ENCODE data around the gene COL23A1. TPM values are rescaled to one million over a fixed set of nuclear protein-coding genes. Genes with fewer than 3 reads are reported as not detected.

Gene COL23A1
- total RNA-seq, 1 donor from 2014 or later, result 3.5 TPM

DNA sequence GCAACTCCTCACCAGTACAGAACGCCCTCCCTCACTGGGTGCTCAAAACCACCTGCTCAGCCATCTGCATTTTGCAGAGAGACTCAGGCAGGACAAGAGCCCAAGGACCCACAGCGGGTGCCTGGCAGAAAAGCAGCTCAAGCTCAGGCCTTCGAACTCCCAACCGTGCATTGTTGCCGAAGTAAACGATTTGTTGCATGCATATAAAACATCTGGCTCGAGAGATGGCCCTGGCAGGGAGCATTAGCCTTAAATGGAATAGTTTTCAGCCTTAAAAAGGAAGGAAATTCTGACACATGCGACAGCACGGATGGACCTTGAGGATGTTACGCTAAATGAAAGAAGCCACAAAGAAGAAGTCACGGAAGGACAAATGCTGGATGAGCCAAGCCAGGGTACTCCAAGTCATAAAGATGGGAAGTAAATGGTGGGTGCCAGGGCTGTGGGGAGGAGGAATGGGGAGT is 197.2 kb downstream of the COL23A1 start:
- no peak for DNase-seq (ENCODE audit: low spot score)

DNA sequence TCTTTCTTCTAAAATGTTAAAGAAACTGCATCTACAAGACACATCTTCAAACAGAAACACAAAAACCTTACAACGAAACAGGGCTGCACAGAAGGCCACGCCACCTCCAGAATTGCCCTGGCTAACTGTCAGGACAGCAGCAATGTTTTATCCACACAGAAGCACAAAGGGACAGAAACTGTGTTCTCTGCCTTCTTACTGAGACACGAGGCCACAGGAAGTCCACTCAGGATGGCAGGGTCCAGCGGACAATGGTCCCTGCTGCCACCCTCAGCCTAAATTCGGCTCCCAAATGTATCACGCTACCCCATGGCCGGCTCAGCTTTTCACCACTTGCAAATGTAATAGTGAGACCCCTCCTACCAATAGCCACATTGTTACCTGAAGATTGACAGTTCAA is 197.8 kb downstream of the COL23A1 start:
- DNase-seq (ENCODE audit: low spot score), result no peak

DNA sequence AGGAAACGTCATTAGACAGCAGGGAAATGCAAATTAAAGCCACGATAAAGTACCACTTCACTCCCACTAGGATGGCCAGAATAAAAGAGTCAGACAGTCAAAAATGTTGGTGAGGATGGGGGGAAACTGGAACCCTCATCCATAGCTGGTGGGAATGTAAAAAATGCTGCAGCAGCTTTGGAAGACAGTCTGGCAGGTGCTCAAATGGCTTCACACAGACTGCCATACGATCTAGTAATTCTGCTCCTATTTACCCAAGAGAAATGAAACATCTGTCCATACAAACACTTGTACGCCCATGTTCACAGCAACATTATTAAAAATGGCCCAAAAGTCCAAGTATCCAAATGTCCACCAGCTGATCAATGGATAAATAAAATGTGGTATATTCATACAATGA is 198.7 kb downstream of the COL23A1 start:
- DNase-seq (ENCODE audit: low spot score), result no peak

DNA sequence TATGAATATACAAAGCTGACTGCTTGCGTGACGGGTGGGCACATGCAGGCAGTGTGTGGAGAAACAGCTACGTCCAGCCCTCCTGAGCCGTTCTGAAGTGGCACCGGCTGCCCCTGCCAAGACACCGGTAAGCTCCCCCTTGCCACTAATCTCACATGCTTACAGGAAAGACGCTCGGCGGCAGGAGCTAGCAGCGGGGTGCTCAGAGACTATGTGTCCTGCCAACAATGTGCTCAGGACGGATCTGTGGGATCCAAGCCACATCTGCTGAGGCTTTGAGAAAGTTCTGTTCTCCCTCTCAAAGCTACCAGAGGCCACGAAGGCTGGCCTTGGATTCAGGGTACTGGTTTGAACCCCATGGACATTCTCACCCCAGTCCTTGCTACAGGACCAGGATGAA is 200.4 kb downstream of the COL23A1 start:
- no peak for DNase-seq (ENCODE audit: low spot score)

DNA sequence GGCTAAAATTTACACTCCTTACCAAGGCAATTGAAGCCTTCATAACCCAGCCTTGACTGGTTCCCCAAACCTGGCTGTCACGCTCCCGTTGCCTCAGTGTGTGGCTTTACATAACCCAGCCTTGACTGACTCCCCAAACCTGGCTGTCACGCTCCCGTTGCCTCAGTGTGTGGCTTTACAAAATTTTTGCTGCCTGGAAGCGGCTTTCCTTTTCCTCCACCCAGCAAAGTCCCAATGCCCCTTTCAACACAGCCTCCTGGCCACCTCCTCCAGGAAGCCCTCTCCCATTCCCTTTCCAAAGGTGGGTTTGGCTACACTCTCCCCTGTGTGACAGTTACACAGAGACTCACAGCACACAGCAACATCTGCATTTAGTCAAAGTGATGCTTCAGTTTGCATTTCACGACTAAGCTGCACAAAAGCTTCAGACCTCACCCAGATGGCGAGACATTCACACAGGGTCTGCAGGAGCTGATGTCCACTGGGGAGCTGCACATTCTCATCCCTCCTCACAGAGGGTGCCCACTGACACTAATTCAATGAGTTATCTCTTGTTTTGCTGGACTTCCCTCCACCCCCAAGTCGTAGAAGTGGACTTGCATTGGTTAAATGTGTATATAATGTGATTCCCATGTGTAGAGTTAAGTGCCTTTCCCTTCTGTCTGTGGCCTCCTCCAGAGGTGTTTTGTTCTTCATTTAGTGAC is 201.0 kb downstream of the COL23A1 start:
- no peak for DNase-seq (ENCODE audit: low spot score)

DNA sequence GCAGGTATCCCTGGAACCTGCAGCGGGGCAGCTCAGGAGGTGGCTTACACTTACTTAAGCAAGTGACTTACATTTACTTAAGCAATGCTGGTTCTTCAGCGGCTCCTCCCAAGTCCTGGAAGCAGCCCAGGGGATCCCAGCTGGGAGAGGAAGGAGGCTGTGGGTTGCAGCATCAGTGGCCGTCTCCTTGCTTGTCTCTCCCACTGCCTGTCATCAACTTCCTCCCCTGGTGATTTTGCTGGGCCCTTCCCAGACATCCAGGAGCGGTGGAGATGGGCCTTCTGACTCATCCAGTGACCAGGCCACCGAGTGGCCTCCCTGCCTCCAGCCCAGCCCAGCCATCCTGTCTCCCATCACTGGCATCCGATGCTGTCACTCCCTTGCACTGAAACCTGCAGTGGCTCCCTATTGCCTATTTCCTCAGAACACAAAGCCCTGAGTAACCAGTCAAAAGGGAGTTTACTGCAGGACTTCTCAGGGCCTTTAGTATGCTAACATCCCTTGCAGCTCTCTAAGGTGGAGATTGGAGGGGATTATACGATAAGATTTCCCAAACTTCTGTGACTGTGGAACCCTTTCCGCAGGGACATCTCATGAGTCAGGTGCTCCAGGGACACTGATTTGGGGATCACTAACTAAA is 201.7 kb downstream of the COL23A1 start:
- DNase-seq (ENCODE audit: low spot score), result no peak

DNA sequence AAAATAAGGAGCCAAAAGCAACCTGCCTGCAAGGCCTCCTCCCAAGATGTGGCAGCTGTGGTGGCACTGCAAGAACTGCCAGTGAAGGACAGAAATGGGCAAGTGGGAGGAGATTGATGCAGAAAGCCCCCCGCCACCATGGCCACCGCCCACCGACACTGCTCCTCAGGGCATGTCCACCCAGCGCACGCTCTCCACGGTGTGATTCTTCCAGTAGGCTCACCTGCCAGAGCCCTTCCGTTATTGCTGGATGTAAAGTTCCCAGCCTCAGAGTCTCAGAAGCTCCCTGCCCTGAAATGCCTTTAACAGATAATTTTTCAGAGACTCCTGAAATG is 202.4 kb downstream of the COL23A1 start:
- DNase-seq (ENCODE audit: low spot score), result no peak

DNA sequence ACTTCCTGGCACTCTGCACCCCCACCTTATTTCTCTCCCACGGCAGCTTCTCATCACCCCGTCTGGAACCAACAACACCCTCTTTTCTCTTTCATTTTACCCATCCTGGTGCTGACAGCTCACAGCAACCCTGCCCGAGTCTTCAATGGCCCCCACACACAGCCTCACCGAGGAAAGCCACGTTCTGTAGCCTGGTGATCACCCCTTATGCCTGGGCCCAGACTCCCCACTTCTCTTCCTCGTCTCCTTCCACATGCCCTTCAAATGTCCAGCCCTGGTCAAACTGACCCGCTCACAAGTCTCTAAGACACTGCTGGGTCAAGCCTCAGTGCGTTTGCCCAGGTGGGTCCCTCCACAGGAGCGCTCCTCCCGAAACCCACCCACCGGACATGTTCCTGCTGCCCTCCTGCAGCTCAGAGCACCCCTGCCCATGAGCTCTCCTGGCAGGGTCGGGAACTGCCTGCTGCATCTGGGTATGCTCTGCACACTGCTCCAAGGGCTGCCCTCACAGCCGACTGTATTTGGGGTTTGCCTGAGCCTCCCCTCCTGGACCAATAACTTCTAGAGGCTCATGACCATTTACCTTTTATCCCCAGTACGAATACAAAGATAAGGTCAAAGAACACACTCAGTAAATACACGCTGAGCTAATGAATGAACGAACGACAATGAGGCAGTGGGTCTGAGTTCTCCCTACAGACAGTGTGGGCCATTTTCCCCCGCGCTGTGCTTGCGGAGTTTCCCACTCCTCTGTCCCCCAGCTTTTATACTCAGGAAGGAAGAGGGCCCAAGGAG is 202.9 kb downstream of the COL23A1 start:
- no peak for DNase-seq (ENCODE audit: low spot score)

DNA sequence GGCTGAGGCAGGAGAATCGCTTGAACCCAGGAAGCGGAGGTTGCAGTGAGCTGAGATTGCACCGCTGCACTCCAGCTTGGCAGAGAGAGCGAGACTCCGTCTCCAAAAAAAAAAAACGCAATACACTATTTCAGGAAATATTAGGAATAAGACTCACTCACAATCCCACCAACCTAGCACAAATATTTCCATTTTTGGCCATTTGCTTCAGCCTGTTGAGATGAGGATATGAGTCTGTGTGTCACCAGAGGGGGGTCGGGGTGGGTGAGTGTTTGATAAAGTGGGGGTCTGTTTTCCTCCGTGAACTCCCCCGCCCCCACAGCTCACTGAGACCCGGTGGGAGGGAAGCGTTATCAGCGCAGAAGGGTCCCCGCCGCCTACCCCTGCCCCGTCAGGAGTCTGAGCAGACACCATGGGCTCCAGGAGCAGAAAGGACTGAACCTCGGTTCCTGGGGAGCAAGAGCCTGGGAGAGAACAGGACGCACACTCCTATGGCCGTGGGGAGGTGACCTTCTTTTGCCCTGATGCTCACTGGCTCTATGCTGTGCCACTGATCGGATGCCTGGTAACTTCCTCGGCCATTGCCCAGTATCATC is 203.8 kb downstream of the COL23A1 start:
- no peak for DNase-seq (ENCODE audit: low spot score)

DNA sequence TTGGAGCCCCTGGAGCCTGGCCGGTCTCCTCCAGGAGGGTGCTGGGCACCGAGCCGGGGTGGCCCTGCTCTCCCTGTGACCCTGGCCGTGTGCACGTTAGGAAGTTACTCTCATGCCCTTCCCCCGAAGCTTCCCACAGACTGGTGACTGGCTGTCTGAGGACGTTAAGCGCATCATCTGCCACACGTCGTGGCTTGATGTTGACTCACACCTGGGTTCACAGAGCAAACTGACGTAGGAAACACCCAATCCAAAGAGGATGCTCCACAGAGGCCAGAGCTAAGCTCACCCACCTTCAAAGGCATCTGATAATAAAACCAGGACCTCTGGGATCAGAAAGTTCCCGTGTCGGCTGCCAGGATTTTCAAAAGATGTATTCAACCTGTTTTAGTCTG is 204.7 kb downstream of the COL23A1 start:
- no peak for DNase-seq (ENCODE audit: low spot score)

DNA sequence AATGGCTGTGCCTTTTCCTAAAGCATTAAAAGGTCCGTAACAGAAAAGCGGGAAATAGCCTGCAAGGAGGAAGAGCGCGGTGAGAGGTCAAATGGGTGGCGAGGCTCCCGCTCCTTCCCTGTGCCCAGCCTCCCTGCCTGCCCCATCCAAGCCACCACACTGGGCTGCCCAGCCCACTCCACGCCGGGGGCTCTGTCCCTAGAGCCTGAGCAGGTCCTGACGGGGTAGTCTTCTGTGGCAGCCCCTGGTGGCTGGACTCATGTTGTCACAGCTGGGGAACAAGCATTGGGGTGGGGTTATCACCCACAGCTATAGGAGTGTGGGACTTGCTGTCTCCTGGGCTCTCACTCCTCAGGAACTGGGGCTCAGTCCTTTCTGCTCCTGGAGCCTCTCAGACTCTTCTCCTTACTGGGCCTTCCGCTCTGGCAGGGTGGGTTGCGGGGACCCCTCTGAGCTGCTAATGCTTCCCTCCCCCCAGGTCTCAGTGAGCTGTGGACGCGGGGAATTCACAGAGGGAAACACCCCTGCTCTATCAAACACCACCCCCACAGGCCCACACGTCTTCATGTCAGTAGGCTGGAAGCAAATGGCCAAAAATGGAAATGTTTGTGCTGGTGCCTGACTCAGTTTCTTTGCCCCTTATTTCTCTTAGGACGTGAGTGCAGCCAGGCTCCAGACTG is 205.2 kb downstream of the COL23A1 start:
- no peak for DNase-seq (ENCODE audit: low spot score)

DNA sequence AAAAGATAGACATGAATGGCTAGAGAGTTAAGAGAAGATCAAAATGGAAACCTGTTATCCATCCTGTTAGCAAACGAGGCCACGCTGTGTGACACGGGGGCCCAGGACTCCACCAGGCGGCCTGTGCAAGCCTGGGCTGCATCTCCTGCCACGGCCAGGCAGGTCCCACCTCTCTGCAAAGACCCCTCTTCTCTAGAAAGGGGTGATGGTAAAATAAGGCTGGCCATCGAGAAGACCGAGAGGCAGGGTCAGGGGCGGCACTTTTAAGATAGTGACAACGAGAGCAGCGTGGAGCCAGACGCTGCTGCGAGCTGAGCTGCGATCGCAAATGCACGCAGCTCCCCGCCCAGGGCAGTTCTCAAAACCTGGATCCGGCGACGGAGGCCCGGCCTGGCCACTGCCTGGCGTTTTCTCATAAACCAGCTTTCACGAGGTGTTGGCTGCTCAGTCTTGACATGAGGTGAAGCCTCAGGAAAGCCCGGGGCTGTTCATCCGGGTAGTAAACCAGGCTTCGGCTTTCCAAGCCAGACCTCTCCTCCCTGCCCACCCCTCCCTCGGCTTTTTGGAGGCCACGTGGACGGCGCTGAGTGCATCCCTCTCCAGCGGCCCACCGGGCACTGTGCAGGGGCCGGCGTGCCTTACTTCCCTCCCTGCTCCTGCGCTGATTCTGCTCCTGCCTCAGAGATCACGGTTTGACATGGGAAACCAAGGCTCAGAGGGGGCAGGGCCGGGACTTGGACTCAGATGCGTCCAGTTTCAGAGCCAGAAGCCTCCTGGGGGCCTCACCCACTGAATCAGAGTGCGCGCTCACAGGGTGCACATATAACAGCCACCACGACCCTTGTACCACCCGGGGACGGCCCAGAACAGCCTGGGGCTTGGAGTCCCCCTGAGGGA is 206.0 kb downstream of the COL23A1 start:
- DNase-seq (ENCODE audit: low spot score), result no peak

DNA sequence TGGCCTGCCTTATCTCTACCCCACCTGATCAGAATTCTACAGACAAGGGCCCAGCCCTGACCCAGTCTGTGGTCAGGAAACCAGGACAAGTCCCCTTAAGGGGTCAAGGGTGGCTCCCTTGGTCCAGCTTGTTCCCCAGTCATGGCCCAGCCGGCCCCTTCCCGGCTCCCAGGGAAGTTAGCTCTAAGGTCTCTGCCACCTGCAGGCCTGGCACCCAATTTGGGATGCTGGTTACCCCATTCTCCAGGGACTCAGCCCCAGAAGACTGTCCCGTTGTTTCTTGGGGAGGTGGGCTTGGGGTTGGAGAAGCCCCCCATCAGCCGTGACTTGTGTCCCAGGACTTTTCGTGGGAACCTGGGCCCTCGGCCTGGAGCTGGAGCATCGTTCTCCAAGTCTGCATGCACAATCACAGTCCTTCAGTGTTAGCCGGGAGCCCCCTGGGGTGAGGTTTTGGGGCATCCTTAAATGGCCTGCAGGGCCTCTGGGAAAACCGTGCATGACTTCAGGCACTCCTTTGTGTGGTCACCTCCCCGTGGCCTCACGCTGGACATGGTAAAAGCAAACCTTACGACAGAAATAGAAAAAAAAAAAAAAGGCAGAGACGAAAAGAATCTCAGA is 206.8 kb downstream of the COL23A1 start:
- DNase-seq (ENCODE audit: low spot score), result no peak

DNA sequence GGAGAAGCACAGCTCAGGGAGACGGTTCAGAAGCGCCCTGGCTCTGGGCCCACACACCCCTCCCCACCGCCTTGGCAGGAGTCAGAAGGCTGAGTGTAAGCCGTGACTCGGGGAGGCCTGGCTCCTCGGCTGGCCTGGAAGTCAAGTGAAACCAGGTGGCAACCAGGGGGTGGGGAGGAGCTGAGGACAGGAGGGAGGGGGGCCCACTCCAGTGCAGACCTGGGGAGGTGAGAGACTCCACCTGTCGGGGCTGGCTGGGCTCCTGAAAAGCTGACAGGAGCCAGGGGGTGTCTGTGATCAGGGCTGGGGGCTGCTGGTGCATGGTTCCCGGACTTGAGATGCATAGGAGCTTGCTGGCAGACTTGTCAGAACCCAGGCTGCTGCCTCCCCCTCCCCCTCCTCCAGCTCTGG is 207.4 kb downstream of the COL23A1 start:
- DNase-seq (ENCODE audit: low spot score), result no peak

DNA sequence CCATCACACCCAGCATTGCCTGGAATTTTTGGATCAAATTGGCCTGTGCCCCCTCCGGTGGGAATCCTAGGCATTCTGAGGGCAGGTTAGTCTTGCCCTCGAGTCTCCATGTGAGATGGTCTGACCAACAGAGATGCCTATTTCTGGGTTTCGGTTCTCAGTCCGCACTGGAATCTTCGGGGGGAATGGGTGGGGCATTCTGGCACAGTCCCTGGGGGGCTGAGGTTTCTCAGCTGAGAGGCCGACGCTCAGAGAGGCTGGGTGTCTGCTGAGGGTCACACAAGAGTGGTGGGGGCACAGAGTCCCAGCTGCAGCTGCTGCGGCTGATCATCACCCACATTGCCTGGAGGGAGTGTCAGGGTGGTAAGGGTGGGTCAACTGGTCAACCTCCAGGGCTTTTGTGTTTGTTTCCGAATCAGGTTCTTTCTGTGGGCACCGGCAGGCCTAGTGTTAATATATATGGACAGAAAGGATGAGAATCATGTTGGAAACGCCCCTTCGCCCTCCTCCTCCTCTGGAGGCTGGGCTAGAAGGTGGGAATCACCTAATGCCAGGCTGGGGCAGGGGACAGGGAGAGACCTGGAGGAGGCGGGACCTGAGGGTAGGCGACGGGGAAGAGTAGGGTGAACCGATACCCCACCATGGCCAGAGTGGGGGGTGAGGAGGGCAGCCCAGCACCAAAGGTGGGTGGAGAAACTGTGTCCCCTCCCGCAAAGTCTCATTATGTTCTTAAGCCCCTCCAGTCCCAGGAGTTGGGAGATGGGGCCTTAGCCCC is 208.1 kb downstream of the COL23A1 start:
- DNase-seq (ENCODE audit: low spot score), result no peak

DNA sequence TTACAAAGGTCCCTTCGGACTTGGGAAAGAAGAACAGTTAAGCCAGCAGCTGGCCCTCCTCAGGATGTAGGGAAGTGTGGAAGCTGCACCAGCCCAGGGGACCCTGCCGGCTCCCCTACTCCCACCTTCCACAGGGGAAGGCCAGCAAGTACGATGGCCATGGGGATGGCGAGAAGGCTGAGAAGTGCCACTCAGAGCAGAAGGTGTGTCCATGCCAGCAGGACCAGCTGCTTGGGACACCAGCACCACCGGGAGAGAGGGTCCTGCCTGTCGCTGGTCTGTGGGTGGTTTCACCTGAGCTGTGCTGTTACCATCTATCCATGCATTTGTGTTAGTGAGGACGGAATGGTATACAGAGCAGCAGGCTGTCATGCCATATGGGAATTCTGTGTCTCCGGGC is 209.0 kb downstream of the COL23A1 start:
- no peak for DNase-seq (ENCODE audit: low spot score)

DNA sequence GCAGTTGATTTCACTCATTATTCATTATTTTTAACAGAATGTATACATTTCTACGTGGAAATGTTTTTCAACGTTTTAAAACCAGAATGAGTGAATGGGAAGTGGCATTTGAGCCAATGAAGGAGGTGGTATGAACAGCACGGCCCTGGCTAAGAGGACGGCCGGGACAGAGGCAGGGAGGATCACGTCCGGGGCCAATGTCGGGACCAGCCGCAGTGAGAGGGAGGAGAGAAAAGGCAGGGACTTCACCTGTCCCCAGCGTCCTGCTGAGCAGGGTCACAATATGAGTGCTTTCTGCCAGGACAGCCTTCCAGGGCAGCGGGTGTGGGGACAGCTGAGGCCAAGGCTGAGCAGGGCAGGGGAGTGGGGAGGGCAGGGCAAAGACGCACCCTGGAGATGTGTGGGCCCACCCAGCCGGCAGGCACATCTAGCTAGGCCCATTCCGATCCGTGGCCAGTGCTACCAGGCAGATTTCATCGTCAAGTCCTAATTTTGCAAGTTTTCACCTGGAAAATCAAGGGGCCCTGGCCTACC is 209.6 kb downstream of the COL23A1 start:
- no peak for DNase-seq (ENCODE audit: low spot score)

DNA sequence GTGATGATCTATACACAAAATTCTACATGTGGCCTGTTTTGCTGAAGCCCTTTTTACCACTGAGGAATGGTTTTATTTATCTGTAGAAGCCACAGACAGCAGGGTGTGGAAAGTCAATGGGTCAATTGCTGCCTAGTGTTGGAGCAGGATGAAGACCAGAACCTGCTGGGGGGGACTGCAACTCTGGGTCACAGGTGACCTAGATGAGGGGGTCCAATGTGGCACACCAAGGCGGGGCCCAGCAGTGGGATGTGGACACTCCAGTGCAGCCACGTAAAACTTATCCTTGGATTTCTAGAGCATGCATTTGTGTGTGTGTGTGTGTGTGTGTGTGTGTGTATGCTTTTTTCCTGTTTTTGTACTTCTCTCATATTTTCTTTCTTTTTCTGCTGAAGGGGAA is 210.1 kb downstream of the COL23A1 start:
- DNase-seq (ENCODE audit: low spot score), result no peak
